ENCODE measurements around the gene ACHE.

DNA sequence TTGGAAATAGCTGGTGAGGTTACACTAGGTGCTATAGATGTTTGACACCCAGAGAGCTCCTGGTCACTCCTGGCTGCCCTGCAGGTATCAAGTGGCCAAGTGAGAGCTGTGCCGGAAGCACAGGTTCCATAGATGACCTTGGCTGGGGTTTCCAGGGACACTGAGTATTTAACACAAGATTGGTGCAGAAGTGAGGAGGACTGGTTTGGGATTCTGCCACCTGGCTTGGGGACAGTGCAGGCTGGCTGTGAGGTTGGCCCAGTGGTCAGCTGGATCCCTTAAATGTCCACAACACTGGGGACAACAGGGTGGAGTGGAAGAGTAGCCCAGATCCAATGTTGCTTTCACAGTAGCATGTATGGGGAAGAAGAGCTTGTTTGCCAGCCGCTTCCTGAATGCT, 5.3 kb upstream of the ACHE start:
- TF ChIP-seq, protein P1, sequence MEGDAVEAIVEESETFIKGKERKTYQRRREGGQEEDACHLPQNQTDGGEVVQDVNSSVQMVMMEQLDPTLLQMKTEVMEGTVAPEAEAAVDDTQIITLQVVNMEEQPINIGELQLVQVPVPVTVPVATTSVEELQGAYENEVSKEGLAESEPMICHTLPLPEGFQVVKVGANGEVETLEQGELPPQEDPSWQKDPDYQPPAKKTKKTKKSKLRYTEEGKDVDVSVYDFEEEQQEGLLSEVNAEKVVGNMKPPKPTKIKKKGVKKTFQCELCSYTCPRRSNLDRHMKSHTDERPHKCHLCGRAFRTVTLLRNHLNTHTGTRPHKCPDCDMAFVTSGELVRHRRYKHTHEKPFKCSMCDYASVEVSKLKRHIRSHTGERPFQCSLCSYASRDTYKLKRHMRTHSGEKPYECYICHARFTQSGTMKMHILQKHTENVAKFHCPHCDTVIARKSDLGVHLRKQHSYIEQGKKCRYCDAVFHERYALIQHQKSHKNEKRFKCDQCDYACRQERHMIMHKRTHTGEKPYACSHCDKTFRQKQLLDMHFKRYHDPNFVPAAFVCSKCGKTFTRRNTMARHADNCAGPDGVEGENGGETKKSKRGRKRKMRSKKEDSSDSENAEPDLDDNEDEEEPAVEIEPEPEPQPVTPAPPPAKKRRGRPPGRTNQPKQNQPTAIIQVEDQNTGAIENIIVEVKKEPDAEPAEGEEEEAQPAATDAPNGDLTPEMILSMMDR (IDR thresholded peaks at IDR 0.05): no peak
- no peak for TF ChIP-seq POLR2A (IDR thresholded peaks at IDR 0.05)
